HG03378 (cell line): Measurements from ENCODE around the gene PPM1E.
A peak's percentile ranks its signal among the peaks of the same experiment; 100 is the strongest.
"Not testable (repeated sequence)": the region's sequence is repeated elsewhere in the genome, so short reads cannot be mapped to it uniquely, and the experiment has no call there.

ENCODE experiments used
- ATAC-seq: cut with Tn5 transposase; IDR thresholded peaks from one replicate; pipeline ENCODE4 v1.9.1; 2021; ENCODE audit warnings: mild to moderate bottlenecking, moderate library complexity; ENCODE audit not compliant: unreplicated experiment

PPM1E gene

DNA sequence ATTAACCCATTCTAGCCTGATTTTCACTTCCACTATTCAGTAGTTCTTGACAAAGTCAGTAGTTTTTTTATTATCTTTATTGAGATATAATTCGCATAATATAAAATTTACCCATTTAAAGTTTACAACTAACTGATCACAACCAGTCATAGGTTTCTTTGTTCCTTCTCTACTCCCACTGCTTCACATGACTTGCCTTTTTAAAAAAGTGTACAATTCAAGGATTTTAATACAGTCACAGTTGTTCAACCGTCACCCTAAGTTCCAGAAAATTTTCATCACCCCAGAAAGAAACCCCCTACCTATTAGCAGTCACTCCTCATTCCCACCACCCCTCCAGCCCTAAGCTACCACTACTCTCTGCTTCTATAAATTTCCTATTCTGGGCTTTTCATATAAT lies 188.5 kb downstream of the PPM1E start:
- no peak for ATAC-seq

DNA sequence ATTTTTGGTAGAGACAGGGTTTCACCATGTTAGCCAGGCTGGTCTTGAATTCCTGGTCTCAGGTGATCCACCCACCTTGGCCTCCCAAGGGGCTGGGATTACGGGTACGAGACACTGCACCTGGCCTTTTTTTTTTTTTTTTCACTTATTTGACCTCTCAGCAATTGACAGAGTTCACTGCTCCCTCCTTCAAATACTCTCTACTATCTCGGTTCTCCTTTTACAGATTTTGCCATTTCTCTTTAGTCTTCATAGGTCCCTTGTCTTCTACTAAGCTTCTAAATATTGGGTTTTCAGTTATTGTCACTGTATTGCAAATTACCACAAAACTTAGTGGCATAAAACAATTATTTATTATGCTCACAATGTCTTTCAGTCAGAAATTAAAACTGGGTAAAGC lies 191.8 kb downstream of the PPM1E start:
- no peak for ATAC-seq

DNA sequence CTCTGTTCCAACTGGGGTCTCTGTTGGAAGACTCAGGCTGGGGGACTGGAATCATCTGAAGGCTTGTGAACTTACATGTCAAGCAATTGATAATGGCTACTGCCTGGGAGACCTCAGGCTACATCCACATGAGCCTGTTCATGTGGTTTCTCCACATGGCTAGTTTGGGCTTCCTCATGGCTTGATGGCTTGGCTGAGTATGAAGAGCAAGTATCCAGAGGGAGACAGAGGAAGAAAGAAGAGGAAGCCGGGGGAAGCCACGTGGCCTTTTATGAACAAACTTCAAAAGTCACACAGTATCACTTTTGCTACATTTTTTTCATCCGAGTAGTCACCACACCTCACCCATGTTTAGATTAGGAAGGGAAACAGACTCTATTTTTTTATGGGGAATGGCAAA lies 192.2 kb downstream of the PPM1E start:
- ATAC-seq, result no peak

DNA sequence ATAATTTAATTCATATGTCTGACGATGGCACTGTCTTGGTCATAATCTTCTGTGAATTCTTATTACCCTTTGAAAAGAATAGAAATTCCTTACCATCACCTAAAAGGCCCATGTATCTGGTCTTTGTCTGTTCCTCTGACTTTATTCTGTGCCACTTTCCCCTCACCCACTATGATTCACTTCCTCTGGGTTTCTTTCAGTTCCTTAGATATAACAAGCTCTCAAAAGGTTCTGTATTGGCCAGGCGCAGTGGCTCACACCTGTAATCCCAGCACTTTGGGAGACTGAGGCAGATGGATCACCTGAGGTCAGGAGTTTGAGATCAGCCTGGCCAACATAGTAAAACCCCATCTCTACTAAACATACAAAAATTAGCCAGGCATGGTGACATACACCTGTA lies 198.7 kb downstream of the PPM1E start:
- not testable (repeated sequence) for ATAC-seq

DNA sequence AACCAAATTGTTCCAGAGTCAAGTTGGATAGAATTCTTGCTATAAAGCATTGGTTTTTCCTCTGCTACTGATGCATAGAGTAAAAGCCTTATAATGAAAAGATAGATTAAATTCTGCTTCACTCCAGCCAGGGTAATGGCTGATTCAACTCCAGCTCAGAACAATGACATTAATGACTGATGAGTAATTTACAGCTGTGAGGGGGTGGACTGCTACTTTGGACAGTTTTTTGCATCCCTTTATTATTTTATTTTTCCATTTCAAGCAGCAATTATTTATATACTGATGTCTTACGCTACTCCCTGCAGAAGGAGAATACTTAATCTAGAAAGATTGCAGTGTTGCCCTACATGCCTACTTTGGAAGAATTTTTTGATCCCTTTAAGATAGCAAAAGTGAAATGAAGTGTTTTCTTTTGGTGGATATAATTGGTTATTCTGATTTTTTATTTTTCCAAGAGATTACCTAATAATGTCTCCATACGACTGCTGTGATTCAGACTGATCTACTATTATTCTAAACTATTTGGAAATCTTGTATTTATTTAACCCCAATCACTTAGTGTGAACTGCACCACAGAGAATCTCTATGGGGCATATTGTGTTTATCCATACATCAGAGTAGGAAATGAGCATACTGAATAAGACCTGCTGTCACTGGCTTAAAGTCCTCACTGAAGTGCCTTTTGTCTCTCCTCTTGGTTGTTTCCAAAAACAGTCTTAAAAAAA lies 201.5 kb downstream of the PPM1E start:
- no peak for ATAC-seq

DNA sequence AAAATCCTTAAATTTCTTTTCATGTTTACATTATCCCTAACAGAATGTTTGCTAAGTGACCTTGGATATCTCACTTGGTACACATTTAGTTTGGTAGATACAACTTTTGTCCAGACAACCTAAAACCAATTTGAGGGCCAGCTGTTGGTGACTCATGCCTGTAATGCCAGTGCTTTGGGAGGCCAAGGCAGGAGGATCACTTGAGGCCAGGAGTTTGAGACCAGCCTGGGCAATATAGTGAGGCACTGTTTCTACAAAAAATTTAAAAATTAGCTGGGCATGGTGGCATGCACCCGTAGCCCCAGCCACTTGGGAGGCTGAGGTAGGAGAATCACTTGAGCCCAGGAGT lies 202.0 kb downstream of the PPM1E start:
- ATAC-seq, result not testable (repeated sequence)

DNA sequence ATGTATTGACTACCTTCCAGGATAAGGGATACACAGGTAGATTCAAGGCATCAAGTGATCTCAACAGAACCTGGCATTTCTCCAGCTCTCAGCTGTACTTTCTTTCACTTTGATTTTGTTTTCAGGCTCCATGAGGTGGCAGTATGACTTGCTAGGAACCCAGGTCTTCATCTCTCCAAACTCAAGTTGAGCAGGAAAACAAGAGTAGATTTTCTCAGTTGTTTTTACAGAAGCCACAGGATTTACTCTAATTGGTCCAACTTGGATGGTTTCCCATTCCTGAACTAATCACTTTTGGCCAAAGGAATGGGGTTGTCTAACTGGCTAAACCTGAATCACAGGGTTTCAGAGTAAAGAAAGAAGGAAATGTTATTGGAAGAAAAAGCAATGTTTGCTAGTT lies 204.4 kb downstream of the PPM1E start:
- ATAC-seq, result no peak

DNA sequence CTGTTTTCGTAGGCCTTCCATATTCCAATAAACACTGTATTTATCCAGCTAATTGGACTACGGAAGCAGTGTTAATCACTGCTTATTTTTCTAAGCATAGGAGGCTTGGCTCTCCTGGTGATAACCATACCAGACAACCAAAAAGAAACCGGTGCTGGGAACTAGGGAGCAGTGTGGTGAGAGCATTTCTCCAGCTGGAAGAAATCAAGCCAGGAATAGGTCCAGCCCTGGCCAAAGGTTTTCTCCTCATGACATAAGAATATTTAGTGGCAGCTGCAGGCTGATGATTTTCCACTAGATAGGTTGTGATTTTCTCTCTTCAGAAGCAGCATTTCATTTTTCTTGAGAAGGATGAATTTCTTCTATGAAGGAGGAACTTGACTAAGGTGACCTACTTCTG lies 209.6 kb downstream of the PPM1E start:
- ATAC-seq, result no peak

DNA sequence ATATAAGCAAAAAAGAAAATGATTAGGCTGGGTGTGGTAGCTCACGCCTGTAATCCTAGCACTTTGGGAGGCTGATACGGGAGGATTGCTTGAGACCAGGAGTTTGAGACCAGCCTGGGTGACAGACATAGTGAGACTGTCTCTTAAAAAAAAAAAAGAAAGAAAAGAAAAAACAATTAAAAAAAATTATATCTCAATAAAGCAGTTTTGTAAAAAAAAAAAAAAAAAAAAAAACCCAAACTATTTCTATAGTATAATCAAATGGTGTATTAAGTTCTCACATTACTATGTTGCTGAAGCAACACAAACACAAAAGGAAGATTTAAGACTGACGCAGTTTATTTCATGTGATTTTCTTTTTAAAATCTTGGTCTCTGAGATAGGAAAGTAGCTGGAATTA lies 210.6 kb downstream of the PPM1E start:
- ATAC-seq, result no peak

DNA sequence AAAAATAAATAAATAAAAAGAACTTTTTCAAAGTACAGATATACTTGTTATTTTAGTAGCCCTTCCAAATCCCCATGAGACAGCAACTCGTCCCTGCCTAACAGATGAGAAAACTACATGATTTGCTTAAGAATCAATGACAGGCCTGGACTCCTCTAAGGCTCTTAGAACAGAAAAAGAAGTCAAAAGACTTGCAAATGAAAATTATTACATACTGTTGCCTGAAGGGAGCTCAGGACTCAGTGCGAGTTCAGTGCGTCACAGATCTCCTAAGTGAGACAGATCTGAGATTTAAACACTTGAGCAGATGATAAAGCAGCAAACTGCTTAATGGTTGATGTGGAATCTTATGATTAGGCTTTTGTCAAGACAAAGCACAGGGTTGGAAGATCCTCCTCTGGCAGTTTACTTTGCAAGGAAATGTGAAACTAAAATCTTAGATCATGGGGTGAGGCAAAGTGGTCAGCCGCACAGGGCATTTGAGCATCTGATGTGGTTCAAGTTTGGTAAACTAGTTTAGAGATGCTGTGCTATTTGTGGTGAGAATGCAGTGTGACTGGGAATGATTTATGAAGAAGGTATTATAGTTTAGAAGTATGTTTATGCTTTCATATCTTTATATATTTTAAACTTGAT lies 212.9 kb downstream of the PPM1E start:
- no peak for ATAC-seq

DNA sequence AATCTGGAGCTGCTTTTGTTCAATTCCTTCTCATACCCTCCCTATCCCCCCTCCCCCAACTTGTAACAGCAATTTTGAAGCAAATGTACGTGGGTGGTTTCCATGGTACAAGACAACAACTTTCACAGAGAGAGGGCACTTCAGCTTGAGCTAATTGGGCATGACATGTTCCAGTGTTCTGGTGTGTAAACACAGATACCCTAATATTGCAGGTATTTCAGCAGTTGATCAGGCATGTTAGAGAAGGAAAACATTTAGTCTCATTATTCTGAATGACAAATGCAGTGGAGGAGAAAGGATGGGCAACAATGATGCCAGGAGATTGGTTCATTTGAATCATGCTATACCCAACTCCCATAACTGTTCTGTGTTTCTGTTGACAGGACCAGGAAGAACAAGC lies 213.5 kb downstream of the PPM1E start:
- no peak for ATAC-seq

DNA sequence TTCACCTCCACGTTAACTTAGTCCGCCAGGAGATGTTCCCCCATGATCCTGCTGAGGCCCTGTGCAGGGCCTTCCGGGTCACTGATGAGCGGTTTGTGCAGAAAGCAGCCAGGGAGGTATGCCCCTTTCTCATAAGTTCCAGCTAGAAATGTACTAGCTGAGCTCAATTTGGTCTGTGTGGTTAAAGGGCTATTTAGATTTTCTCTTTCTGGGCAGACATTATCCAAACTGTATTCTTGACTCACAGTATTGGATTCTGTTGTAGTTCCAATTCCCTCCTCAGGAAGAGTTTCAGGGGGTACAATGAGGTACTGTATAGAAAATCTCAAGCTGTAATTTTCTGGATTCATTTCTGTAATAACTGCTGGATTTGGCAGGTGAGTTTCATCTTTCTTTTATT lies 214.0 kb downstream of the PPM1E start:
- ATAC-seq, result no peak

DNA sequence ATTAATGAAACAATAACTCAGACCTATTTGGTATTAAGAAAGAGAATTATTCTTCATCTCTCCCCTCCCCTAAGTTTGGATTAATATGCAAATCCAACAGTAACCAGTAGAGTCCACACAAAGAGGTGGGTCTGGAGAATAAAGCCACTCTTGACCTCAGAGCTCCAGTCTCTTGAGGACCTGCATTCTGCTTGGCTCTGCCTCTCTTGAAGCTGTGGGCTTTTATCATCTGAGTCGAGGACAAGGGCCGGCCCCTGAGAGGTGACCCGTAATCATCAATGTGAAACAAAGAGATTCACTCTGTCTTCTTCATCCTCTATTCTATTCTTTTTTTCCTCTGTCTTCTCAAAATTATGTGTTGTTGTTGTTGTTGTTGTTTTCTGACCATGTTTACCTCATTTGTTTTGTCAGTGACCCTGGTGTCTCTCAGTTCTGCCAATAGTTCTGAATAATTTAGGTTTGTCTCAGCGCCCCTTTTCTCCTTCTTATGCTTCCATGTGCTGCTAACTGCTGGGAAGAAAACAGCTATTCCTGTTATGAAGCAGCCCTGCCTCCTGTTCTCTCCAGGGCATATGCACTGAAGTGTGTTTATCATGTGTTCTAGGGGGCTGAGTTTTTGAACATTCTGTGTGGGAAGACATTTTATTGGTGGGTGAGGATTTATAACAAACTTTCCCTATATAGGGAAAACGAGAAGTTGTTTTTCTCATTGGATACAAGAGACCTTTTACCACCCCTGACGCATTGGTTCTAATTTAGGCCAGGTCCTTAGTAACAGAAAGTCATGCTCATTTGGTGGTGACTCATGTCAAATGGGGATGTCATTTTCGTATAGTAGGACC lies 215.2 kb downstream of the PPM1E start:
- ATAC-seq, result no peak

DNA sequence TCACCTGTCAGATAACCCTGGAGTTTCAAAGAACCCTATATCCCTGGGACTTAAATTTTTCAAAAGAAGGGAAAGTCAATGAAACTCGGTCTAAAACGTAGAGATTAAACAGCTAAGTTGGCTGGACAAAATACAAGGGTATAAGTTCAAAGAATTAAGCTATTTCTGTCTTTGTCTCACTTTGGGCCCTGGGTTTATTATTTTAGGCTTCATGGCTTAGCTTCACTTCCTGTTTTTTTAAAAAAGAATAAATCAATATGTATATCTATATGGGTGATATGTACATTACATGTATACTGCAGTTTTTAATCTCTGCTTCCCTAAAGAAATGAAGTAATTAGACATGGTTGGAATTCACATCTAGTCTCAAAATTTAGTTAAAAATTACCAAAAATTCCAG lies 218.7 kb downstream of the PPM1E start:
- ATAC-seq, result no peak

DNA sequence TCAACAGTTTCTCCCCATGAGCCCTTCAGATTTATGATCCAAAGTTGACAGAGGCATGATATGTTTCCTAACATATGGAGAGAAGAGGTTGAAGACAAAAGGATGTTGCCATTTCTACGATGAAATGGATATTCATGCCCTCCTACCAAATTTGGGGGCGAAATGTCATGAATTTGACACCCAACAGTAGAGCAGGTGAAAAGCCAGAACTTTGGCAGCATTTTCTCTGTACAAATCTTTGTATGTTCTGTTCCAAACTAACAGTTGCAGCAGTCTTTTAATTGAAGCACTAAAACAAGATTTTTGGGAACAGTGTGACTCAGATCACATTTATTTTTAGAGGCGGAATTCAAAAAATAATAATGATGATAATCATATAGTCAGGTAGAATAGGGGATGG lies 220.9 kb downstream of the PPM1E start:
- ATAC-seq, result no peak

DNA sequence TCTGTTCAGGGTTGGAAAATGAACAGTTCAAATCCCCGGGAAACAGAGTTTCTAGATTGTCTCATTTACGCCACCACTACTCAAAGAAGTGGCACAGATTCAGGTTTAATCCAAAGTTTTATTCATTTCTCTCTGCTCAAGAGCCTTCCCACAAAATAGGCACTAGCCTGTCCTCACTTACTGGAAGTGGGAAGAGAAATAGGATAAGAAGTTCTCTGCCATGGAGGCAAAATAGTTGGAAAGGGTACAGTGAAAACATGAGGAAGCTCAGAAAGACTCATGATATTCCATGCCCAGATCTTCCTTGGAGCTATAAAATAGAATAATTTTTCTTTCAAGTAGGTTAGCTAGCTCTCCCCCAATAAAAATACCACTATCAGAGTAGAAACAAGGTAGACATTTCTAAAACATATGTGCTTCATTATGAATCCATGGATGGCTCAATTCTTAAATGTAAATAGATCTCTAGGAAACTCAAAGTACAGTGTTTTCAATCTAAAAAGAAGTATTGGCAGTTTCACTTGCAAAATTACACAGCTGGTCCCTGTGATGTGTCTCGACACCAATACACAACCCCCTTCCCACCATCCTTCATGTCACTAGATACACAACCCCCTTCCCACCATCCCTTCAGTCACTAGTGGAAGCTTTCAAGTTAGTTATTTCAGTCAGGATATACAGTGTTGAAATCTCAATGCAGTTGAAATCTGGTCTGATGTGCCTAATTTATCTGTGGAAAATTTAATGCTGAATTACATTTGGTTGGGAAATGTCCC lies 225.2 kb downstream of the PPM1E start:
- no peak for ATAC-seq

DNA sequence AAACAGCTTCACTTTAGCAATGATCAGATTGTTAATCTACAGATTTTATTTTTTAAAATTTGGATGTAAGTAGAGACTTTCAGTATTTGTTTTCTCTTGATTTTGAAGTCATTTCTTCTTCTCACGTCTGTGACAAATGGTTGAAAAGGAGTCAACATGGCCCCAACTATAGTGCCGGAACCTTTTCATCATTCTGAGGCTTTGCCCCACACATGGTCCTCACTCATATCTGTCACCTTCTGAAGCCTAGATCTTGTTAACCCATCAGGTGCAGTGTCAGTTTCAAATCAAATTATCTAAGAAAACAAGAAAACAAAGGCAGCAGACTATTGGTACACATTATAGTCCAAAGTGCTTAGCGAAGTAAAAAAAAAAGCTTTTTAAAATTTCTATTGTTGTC lies 227.0 kb downstream of the PPM1E start:
- no peak for ATAC-seq

DNA sequence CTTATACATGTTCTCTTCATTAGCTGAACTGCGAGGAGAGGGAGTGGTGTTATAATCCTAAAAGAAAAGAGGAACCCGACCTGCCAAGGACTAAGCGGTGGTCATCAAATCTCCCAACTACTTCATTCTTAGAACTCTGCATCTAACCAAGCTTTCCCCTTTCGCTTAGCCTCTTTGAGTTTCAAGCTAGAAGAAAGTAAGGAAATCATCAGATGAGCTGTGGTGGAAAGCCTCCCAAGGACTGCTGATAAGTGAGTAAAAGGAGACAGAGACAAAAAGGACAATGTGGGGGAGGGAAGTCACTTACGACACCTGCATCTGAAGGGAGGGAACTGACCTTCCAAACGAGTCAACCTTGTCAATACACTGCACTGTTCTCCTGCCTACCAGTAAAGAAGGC lies 229.7 kb downstream of the PPM1E start:
- no peak for ATAC-seq

DNA sequence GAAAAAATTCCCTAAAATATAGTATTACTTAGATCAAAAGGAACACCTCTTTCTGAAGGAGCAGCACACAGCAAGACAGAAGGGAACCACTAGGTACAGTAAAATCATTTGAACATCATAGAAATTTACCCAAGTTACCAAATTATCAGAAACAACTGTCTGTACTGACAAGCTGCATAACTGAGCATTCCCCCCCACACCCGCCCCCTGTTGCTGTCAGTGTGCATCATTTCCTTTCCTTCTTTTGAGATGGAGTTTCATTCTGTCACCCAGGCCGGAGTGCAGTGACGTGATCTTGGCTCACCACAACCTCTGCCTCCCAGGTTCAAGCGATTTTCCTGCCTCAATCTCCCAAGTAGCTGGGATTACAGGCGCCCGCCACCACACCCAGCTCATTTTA lies 230.3 kb downstream of the PPM1E start:
- ATAC-seq, result no peak

DNA sequence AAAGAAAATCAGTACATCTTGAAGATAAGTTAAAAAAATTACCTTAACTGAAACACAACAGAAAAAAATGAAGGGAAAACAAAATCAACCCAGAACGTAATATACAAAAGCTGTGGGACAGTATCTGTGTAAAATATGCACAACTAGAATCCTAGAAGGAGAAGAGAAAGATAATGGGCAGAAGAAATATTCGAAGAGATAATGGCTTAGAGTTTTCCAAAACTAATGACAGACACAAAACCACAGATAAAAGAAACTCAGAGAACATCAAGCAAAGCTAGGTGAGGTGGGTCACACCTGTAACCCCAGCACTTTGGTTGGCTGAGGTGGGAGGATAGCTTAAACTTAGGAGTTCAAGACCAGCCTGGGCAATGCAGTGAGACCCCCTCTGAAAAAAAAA lies 234.0 kb downstream of the PPM1E start:
- ATAC-seq, result no peak

DNA sequence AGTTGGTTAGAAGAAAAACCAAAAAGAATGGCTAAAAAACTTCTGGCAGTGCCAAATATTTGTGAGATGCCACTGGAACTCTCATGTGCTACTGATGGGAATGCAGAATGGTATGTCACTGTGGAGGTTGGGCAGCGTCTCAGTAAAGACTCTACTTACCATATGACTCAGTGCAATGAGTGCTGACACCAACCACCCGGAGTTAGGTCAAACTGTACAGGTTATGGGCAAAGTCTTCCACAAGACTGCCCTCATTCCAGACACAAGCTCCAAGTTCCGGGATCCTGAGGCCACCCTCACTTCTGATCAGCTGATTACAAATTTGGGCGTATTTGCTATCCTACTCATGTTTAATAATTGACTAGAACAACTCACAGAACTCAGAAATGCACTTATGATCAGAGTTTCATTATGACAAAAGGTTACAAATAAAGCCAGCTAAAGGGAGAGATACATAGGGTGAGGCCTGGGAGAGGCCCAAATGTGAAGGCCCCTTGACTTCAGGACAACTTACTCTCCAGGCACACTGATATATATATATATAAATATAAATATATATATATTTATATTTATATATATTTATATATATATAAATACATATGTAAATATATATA lies 236.2 kb downstream of the PPM1E start:
- peak; percentile 75 for ATAC-seq
